DND-41 (cell line): ENCODE data around the gene GPER1.

Source experiments
- CTCF ChIP-seq: IDR thresholded peaks from 2 replicates; pipeline ENCODE4 v1.5.1; 2012; ENCODE audit warnings: borderline replicate concordance, low read length, moderate library complexity, mild to moderate bottlenecking; ENCODE audit not compliant: poor library complexity, severe bottlenecking; ENCODE audit errors: extremely low read depth
- EZH2 ChIP-seq: IDR thresholded peaks from 3 replicates; pipeline ENCODE4 v1.6.1; 2012; ENCODE audit warnings: borderline replicate concordance, low read depth, mild to moderate bottlenecking, moderate library complexity, low read length, inconsistent platforms; ENCODE audit not compliant: severe bottlenecking

GRCh38 chr7:1120791-1121190, 32.9 kb downstream of the GPER1 start:
- no peak for TF ChIP-seq EZH2
- TF ChIP-seq CTCF, result no peak
